ENCODE results near the gene PLEKHA3. TPM values are rescaled to one million over a fixed set of nuclear protein-coding genes. Genes with fewer than 3 reads are reported as not detected.

PLEKHA3 gene
- total RNA-seq, 1 donor = 8.7 TPM

DNA sequence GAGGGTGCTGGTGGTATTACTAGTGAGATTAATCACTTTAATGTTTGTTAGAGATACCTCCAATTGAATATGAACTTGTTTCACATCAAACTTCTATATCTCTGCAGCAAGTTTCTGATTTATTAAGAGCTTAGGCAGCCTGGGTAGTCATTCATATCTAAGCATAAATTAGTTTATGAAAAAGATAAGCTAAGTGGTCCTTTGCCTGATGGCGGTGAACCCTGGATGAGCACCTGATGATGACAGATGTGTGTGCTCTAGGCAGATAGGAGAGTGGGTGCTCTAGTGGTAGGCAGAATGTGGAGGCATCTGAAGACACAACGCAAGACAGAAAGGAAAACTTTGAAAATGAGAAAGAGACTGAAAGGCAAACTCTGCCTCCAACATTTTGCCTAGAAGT lies 6.9 kb upstream of the PLEKHA3 start:
- Histone ChIP-seq H3K4me2 (ENCODE audit: insufficient read depth, low read length) (no peak overlapping the region), H2AFZ (ENCODE audit: low read length) (no peak overlapping the region), H3K4me1 (ENCODE audit: insufficient read depth, low read length) (peaks cover 8% of the 10 kb centered on the region), H3K27me3 (ENCODE audit: insufficient read depth, low read length) (no peaks in the 10 kb centered on the region), H4K20me1 (ENCODE audit: insufficient read depth, low read length) (no peaks in the 10 kb centered on the region), H3K36me3 (ENCODE audit: insufficient read depth, low read length) (no peaks in the 10 kb centered on the region), H3K9me3 (ENCODE audit: low read depth, low read length) (no peaks in the 10 kb centered on the region), H3K79me2 (ENCODE audit: insufficient read depth, low read length) (peaks cover 7% of the 10 kb centered on the region), H3K27ac (ENCODE audit: low read depth, low read length) (no peak overlapping the region), H3K4me3 (ENCODE audit: insufficient read depth, low read length) (no peak overlapping the region)
- TF ChIP-seq CTCF (IDR thresholded peaks at IDR 0.05; ENCODE audit: extremely low read depth, low read depth, low read length) = no peak
- DNase-seq (ENCODE audit: insufficient read length, low spot score, missing footprints) = no peak

DNA sequence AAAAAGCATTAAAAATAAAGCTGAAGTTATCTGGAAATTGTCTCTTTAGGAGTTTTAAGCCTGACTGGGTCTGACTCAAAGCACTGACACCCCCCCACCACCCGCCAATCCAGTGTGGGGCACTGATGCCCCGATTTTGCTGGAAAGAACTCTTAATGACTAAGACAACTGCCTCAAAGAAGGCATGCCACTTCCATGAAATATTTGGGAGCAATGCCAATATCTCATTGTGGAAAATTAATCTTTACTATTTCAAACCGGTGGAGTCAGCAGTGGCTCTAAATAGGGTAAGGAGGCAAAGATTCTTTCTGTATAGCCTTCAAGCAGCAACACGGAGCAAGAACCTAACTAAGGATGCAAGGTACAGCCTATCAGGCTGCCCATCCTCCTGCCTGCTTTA lies 6.3 kb upstream of the PLEKHA3 start:
- peak; percentile 69 for DNase-seq (ENCODE audit: insufficient read length, low spot score, missing footprints)
- H2AFZ ChIP-seq (ENCODE audit: low read length) = no peak overlapping the region
- H3K4me3 ChIP-seq (ENCODE audit: insufficient read depth, low read length) = no peak overlapping the region
- H3K9me3 ChIP-seq (ENCODE audit: low read depth, low read length) = no peaks in the 10 kb centered on the region
- H3K36me3 ChIP-seq (ENCODE audit: insufficient read depth, low read length) = no peaks in the 10 kb centered on the region
- H3K4me2 ChIP-seq (ENCODE audit: insufficient read depth, low read length) = no peak overlapping the region
- no peaks in the 10 kb centered on the region for H4K20me1 ChIP-seq (ENCODE audit: insufficient read depth, low read length)
- no peak for TF ChIP-seq CTCF (IDR thresholded peaks at IDR 0.05; ENCODE audit: extremely low read depth, low read depth, low read length)
- H3K27me3 ChIP-seq (ENCODE audit: insufficient read depth, low read length) = no peaks in the 10 kb centered on the region
- H3K4me1 ChIP-seq (ENCODE audit: insufficient read depth, low read length) = peaks cover 8% of the 10 kb centered on the region
- no peak overlapping the region for H3K27ac ChIP-seq (ENCODE audit: low read depth, low read length)
- peaks cover 7% of the 10 kb centered on the region for H3K79me2 ChIP-seq (ENCODE audit: insufficient read depth, low read length)

DNA sequence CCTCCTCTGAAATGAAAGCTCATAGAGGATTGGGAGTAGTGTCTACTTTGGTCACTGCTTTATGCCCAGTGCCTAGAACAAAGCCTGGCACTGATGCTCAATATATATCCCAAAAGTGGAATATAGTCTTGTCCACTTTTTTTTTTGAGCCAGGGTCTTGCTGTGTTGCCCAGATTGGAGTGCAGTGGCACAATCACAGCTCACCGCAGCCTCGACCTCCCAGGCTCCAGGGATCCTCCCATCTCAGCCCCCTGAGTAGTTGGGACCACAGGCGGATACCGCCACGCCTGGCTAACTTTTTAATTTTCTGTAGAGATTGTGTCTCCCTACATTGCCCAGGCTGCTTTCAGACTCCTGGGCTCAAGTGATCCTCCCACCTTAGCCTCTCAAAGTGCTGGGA lies 5.7 kb upstream of the PLEKHA3 start:
- H3K9me3 ChIP-seq (ENCODE audit: low read depth, low read length) = no peaks in the 10 kb centered on the region
- peaks cover 7% of the 10 kb centered on the region for H3K79me2 ChIP-seq (ENCODE audit: insufficient read depth, low read length)
- DNase-seq (ENCODE audit: insufficient read length, low spot score, missing footprints) = no peak
- no peak overlapping the region for H3K4me3 ChIP-seq (ENCODE audit: insufficient read depth, low read length)
- H3K27ac ChIP-seq (ENCODE audit: low read depth, low read length) = no peak overlapping the region
- no peaks in the 10 kb centered on the region for H3K27me3 ChIP-seq (ENCODE audit: insufficient read depth, low read length)
- no peak overlapping the region for H3K4me2 ChIP-seq (ENCODE audit: insufficient read depth, low read length)
- no peaks in the 10 kb centered on the region for H4K20me1 ChIP-seq (ENCODE audit: insufficient read depth, low read length)
- TF ChIP-seq CTCF (IDR thresholded peaks at IDR 0.05; ENCODE audit: extremely low read depth, low read depth, low read length) = no peak
- H3K36me3 ChIP-seq (ENCODE audit: insufficient read depth, low read length) = no peaks in the 10 kb centered on the region
- H3K4me1 ChIP-seq (ENCODE audit: insufficient read depth, low read length) = peaks cover 10% of the 10 kb centered on the region
- no peak overlapping the region for H2AFZ ChIP-seq (ENCODE audit: low read length)

DNA sequence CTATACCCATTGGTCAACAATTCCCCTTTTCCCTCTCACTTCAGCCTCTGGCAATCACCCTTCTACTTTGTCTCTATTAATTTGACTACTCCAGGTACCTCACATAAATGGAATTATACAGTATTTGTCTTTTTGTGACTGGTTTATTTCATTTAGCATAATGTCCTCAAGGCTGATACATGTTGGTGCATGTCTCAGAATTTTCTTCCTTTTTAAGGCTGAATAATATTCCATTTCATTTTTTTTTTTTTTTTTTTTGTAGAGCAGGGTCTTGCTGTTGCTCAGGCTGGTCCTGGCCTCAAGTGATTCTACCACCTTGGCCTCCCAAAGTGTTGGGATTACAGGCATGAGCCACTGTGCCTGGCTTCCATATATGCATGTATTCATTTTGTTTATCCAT lies 3.8 kb upstream of the PLEKHA3 start:
- Histone ChIP-seq H3K79me2 (ENCODE audit: insufficient read depth, low read length) (peaks cover 17% of the 10 kb centered on the region), H3K9me3 (ENCODE audit: low read depth, low read length) (no peaks in the 10 kb centered on the region), H4K20me1 (ENCODE audit: insufficient read depth, low read length) (peaks cover 6% of the 10 kb centered on the region), H3K4me1 (ENCODE audit: insufficient read depth, low read length) (peaks cover 18% of the 10 kb centered on the region), H3K36me3 (ENCODE audit: insufficient read depth, low read length) (no peaks in the 10 kb centered on the region), H3K4me2 (ENCODE audit: insufficient read depth, low read length) (no peak overlapping the region), H3K27ac (ENCODE audit: low read depth, low read length) (no peak overlapping the region), H3K4me3 (ENCODE audit: insufficient read depth, low read length) (no peak overlapping the region), H2AFZ (ENCODE audit: low read length) (no peak overlapping the region), H3K27me3 (ENCODE audit: insufficient read depth, low read length) (no peaks in the 10 kb centered on the region)
- no peak for TF ChIP-seq CTCF (IDR thresholded peaks at IDR 0.05; ENCODE audit: extremely low read depth, low read depth, low read length)
- DNase-seq (ENCODE audit: insufficient read length, low spot score, missing footprints) = no peak

Data from osteoblast (primary cell).